HG03558 (cell line): Measurements from ENCODE around the gene TNFSF15.

Experiments
- ATAC-seq: cut with Tn5 transposase; IDR thresholded peaks from one replicate; pipeline ENCODE4 v1.9.1; 2021; ENCODE audit warnings: moderate number of reproducible peaks; ENCODE audit not compliant: unreplicated experiment; ENCODE audit errors: extremely low read depth

The TNFSF15 gene

DNA sequence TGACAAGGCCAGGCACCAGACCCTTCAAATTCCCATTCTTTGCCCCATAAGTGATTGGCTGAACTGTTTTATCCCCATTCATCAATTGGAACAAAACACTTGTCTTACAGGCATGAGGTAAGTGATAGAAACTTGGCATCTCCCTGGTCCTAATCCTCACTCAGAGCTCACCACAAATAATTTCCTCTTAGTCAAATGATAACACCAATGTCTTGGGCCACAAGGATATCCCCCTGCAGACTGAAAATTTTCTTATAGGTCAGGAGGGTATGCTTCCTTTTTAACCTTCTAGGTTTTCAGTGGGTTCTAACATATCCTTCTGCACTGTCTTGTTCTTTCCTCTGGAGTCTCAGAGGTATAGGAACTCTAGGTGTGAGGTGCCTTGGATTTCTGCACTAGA is 14.5 kb downstream of the TNFSF15 start:
- ATAC-seq: no peak

GRCh38 chr9:114790521-114790920 is 15.3 kb downstream of the TNFSF15 start:
- no peak for ATAC-seq

DNA sequence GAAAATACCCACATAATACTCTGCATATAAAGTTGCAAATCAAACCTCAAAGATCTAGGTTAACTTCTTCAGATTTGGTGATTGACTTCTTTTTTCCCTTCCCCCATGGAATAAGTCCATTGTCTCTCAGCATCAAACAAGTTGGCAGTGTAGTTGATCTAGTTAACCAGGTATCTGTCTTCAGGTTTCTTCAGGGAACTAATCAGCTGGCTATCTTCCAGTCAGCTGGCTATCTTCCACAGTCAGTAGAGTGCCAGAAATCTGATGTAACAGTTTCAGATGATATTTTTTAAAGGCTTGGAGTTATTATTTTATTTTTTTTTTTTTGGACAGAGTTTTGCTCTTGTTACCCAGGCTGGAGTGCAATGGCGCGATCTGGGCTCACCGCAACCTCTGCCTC is 16.8 kb downstream of the TNFSF15 start:
- ATAC-seq: no peak

GRCh38 chr9:114787781-114788498 is 17.9 kb downstream of the TNFSF15 start:
- no peak for ATAC-seq

DNA sequence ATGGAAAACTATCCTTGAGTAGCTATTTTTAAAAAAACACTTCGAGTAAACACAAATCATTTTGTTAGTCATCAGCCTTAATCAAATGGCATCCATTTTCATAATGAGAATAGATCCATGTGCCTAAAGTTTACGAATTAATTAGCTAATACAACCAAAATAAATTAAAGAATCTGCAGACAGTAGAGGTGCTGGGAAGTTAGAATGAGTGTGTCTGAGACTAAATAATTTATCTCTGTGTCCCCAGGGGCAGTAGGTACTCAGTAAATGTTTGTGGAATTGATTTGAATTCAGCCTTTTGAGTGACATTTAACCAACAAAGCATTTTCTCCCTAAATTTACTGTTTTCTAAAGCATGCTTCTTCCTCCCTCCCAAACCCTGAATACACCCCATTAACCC is 18.6 kb downstream of the TNFSF15 start:
- no peak for ATAC-seq

DNA sequence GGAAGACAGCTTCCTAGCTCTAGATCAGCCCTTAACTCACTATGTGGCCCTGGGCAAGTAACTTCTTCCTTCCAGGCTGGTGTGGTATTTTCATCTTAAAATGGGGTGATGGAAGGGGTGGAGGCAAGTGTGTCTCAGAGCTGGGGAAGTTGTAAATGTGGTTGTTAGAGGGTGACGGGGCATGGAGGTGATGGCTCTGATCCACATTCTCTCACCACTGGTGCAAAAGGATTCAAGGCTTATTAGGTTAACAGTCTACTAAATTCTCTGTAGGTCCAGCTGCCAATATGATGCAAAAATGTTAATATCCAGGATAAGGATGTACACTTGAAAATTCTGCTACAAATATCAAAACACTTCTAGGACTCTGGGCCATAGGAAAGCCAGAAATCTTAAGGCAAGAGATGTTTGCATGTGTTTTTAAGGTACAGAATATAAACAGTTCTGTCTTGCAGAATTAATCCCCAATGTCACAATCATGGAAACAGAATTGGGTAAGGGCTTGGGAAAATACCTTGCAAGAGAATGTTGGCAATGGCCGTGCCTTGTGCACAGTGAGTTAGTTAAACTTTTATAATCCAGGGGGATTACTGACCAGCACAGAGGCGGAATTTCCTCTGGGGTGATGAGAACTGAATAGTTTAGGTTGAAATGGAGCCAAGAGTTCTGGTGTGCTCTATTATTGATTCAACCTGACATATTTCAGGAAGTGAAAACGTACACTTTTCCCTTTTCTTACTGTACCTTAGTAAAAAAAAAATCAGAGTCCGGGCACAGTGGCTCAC is 19.8 kb downstream of the TNFSF15 start:
- ATAC-seq: no peak

GRCh38 chr9:114784721-114785279 is 21.0 kb downstream of the TNFSF15 start:
- no peak for ATAC-seq

- ATAC-seq: no peak
These were observed 23.3 kb downstream of the TNFSF15 start for GRCh38 chr9:114782586-114782985.

GRCh38 chr9:114779352-114779845 is 26.4 kb downstream of the TNFSF15 start:
- no peak for ATAC-seq

DNA sequence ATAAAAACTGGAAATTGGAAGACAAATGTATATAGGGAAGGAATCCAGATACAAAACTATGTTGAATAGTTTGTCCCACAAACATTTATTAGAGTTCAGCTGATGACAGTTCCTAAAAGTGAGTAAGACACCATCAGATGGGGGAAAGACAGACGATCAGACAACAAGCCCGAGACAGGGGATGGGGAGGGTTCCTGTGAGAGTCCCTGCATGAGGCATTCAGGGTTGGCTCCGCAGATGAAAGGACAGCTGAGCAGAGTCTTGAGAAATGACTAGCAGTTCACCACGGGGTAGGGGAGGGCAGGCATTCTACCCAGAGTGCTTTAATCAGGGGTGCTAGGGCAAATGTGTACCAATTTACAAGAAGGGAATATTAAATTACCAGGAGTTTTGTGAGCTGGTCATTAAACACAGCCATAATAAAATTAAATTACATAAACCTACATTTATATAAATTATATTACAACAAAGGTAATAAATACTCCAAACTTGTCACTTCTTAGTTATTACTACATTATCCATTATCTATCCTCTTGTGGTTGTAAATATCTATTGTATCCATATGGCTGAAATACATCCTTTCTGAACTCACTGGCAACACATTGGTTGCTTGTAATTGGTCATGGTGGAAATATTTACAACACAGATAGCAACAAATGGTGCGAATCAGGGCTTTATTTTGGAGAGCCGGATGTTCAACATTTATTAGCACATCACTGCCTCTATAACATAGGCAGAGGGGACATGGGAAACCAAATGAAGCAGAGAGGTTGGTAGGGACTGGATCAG is 27.8 kb downstream of the TNFSF15 start:
- no peak for ATAC-seq

- ATAC-seq: no peak
These were observed 29.0 kb downstream of the TNFSF15 start for GRCh38 chr9:114776683-114777399.

DNA sequence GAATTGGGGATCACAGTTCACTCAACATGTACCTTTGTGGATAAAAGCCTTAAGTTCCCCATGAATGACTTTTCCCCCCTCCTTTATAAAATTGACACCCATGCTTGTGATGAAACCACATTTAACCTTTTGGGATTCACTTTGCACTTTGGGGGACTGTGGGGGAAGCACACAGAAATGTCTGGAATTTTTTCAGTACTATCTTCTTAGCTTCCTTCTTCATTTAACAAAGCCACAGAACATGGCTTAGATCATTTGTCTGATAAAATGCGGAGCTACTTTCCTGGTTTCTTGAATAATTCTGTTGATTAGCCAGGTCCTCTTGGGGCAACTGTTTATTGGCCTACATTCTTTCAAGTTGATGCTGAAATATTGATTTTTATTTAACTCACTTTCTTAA is 29.9 kb downstream of the TNFSF15 start:
- ATAC-seq: no peak

- no peak for ATAC-seq
These were observed 30.7 kb downstream of the TNFSF15 start for GRCh38 chr9:114775121-114775520.

GRCh38 chr9:114774524-114774923 is 31.3 kb downstream of the TNFSF15 start:
- ATAC-seq: no peak

DNA sequence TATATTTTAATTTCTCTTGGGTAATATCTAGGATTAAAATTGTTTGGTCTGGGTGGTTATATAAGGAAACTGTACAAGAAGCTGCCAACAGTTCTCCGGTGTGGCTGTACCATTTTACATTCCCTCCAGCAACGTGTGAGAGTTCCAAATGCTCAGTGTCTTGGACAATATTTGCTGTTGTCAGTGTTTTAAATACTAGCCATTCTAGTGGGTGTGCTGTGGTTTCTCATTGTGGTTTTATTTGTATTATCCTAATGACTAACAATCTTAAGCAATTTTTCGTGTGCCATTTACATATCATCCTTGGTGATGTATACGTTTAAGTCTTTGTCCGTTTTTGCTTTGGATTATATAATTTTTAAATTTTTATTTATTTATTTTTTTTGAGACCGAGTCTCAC is 34.0 kb downstream of the TNFSF15 start:
- no peak for ATAC-seq

DNA sequence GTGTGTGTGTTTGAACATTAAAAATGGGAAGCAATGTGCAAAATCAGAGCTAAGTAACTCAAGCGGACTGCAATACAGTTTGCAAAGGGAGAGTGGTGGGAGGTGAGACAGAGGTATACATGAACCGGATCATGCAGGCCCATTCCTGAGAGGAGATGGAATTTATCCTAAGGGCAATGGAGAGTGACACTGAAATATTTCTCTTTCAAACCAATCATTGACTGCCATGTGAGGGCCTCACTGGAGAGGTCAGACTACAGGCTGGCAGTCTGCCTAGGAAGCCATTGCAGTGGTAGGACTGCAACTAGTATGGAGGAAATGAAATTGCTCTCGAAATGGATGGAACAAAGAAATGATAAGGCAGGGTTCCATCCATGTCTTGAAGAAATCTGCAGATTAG is 34.8 kb downstream of the TNFSF15 start:
- ATAC-seq: no peak

GRCh38 chr9:114769624-114770023 is 36.2 kb downstream of the TNFSF15 start:
- ATAC-seq: no peak

GRCh38 chr9:114763220-114763619 is 42.6 kb downstream of the TNFSF15 start:
- no peak for ATAC-seq

GRCh38 chr9:114761523-114761922 is 44.3 kb downstream of the TNFSF15 start:
- ATAC-seq: no peak
